H1 (cell line): ENCODE data around the gene FAM151A. TPM values are rescaled to one million over a fixed set of nuclear protein-coding genes. Genes with fewer than 3 reads are reported as not detected.
A peak's percentile ranks its signal among the peaks of the same experiment; 100 is the strongest.

ENCODE experiments used
- CTCF ChIA-PET: fragments of 300-600 bp; sonication (Branson Sonifier 250); formaldehyde crosslinking; loops from one replicate; lab custom pipeline; 2021; ENCODE audit not compliant: partially characterized antibody; lab: Charles Lee
- POLR2A ChIA-PET: fragments of 300-600 bp; sonication (Branson Sonifier 250); formaldehyde crosslinking; loops from one replicate; lab custom pipeline; 2021; ENCODE audit warnings: inconsistent platforms; ENCODE audit not compliant: partially characterized antibody; lab: Charles Lee
- DNase-seq, 2 experiments: peaks; one replicate each; pipeline versions ENCODE4 v3.0.0 to v3.0.0-alpha.2; 2010 to 2022; ENCODE audit warnings: low spot score in 2 of 2, low read depth in 1 of 2, mixed read lengths in 1 of 2
- FAIRE-seq: peaks from 2 replicates; lab custom pipeline; 2011; peaks lifted over from hg19 to GRCh38; lab: Jason Lieb, UNC
- H2AFZ ChIP-seq: 2 replicates; pipeline ENCODE4 v1.8.1; 2012; ENCODE audit warnings: low read length, inconsistent platforms
- H2AK5ac ChIP-seq: 2 replicates; pipeline ENCODE4 v1.6.1; 2013; ENCODE audit warnings: low read depth, low read length
- H2BK120ac ChIP-seq: replicated peaks from 2 replicates; pipeline ENCODE3; 2013; ENCODE audit warnings: low read depth, low read length, inconsistent platforms
- H2BK12ac ChIP-seq: 2 replicates; pipeline ENCODE4 v1.6.1; 2013; ENCODE audit warnings: low read depth, low read length
- H2BK15ac ChIP-seq: 2 replicates; pipeline ENCODE4 v1.6.1; 2013; ENCODE audit warnings: low read length
- H2BK20ac ChIP-seq: 2 replicates; pipeline ENCODE4 v1.6.1; 2013; ENCODE audit warnings: low read length
- H2BK5ac ChIP-seq: 2 replicates; pipeline ENCODE4 v1.6.1; 2013; ENCODE audit warnings: low read depth, low read length
- H3K14ac ChIP-seq: 2 replicates; pipeline ENCODE4 v1.6.1; 2013; ENCODE audit warnings: inconsistent platforms; ENCODE audit not compliant: insufficient read length
- H3K18ac ChIP-seq: 2 replicates; pipeline ENCODE4 v1.6.1; 2013; ENCODE audit warnings: low read length; ENCODE audit errors: extremely low read depth
- H3K23ac ChIP-seq: 2 replicates; pipeline ENCODE4 v1.6.1; 2013; ENCODE audit warnings: inconsistent platforms; ENCODE audit not compliant: insufficient read length
- H3K23me2 ChIP-seq: 2 replicates; pipeline ENCODE4 v1.6.1; 2013; ENCODE audit warnings: low read depth, low read length
- H3K27ac ChIP-seq: 2 replicates; pipeline ENCODE4 v1.6.1; 2011; ENCODE audit warnings: low read depth, low read length, inconsistent platforms
- H3K27me3 ChIP-seq, 4 experiments: replicated peaks in 1 of 4; 1 replicate in 1 of 4; 2 replicates in 3 of 4; pipeline versions ENCODE4 v1.6.1 to v1.8.1; 2011 to 2013; ENCODE audit warnings: low read length in 3 of 4, mild to moderate bottlenecking in 3 of 4, inconsistent platforms in 2 of 4, mixed read lengths in 2 of 4, moderate library complexity in 1 of 4; ENCODE audit not compliant: control insufficient read depth in 3 of 4, insufficient read depth in 3 of 4; ENCODE audit errors: extremely low read depth in 1 of 4
- H3K36me3 ChIP-seq, 4 experiments: 2 replicates each; pipeline versions ENCODE4 v1.6.1 to v1.8.1; 2011 to 2013; ENCODE audit warnings: mild to moderate bottlenecking in 4 of 4, low read length in 3 of 4, moderate library complexity in 2 of 4, control low read depth in 1 of 4, inconsistent platforms in 1 of 4; ENCODE audit not compliant: insufficient read depth in 4 of 4, control insufficient read depth in 2 of 4
- H3K4ac ChIP-seq: replicated peaks from 2 replicates; pipeline ENCODE3; 2013; ENCODE audit warnings: low read length, low read depth, mixed read lengths, inconsistent platforms; ENCODE audit not compliant: insufficient read length
- H3K4me1 ChIP-seq, 4 experiments: replicated peaks in 1 of 4; 1 replicate in 1 of 4; 2 replicates in 3 of 4; pipeline versions ENCODE4 v1.6.1 to v1.8.1; 2011 to 2013; ENCODE audit warnings: low read length in 3 of 4, inconsistent platforms in 2 of 4, mixed read lengths in 1 of 4; ENCODE audit not compliant: insufficient read depth in 4 of 4, control insufficient read depth in 3 of 4
- H3K4me2 ChIP-seq, 2 experiments: 2 replicates each; pipeline versions ENCODE4 v1.6.1 to v1.8.1; 2011 to 2013; ENCODE audit warnings: low read depth in 2 of 2, low read length in 2 of 2, control low read depth in 1 of 2, inconsistent platforms in 1 of 2, mild to moderate bottlenecking in 1 of 2; ENCODE audit not compliant: insufficient read depth in 1 of 2
- H3K4me3 ChIP-seq, 4 experiments: fragments of 200-600, 300-600 bp in 1 of 4; sonication (generic), shearing (Covaris generic), sonication (Bioruptor Twin) in 1 of 4; 2 replicates each; pipeline versions ENCODE4 v1.5.1 to v1.8.1; 2011 to 2016; ENCODE audit warnings: low read length in 4 of 4, low read depth in 3 of 4, control low read depth in 2 of 4, inconsistent platforms in 2 of 4, mild to moderate bottlenecking in 2 of 4, mixed read lengths in 1 of 4, moderate library complexity in 1 of 4; ENCODE audit not compliant: insufficient read depth in 2 of 4; ENCODE audit errors: extremely low read depth in 1 of 4
- H3K56ac ChIP-seq: replicated peaks from 2 replicates; pipeline ENCODE3; 2013; ENCODE audit warnings: low read depth, mild to moderate bottlenecking, mixed read lengths, low read length, inconsistent platforms; ENCODE audit not compliant: insufficient read length
- H3K79me1 ChIP-seq: 2 replicates; pipeline ENCODE4 v1.6.1; 2013; ENCODE audit warnings: low read depth, low read length, control low read depth
- H3K79me2 ChIP-seq, 2 experiments: 2 replicates each; pipeline versions ENCODE4 v1.6.1 to v1.8.1; 2012 to 2013; ENCODE audit warnings: low read length in 2 of 2, mild to moderate bottlenecking in 2 of 2, inconsistent platforms in 1 of 2; ENCODE audit not compliant: insufficient read depth in 2 of 2, control insufficient read depth in 1 of 2
- H3K9ac ChIP-seq, 4 experiments: replicated peaks in 1 of 4; 1 replicate in 1 of 4; 2 replicates in 3 of 4; pipeline versions ENCODE4 v1.6.1 to v1.8.1; 2011 to 2013; ENCODE audit warnings: low read depth in 3 of 4, low read length in 3 of 4, control low read depth in 2 of 4, mild to moderate bottlenecking in 2 of 4, moderate library complexity in 2 of 4, inconsistent platforms in 1 of 4; ENCODE audit errors: extremely low read depth in 1 of 4
- H3K9me3 ChIP-seq, 2 experiments: 2 replicates each; pipeline versions ENCODE4 v1.6.1 to v1.8.1; 2012 to 2013; ENCODE audit warnings: mild to moderate bottlenecking in 2 of 2, moderate library complexity in 2 of 2, control low read depth in 1 of 2, inconsistent platforms in 1 of 2, low read depth in 1 of 2, low read length in 1 of 2, mixed read lengths in 1 of 2; ENCODE audit not compliant: insufficient read depth in 2 of 2
- H4K20me1 ChIP-seq, 2 experiments: replicated peaks in 1 of 2; 2 replicates each; pipeline versions ENCODE3 to v1.8.1; 2011 to 2013; ENCODE audit warnings: inconsistent platforms in 2 of 2, low read length in 2 of 2, mild to moderate bottlenecking in 1 of 2; ENCODE audit not compliant: insufficient read depth in 2 of 2, control insufficient read depth in 1 of 2
- H4K5ac ChIP-seq: 2 replicates; pipeline ENCODE4 v1.6.1; 2013; ENCODE audit warnings: low read length, low read depth, mixed read lengths, inconsistent platforms; ENCODE audit not compliant: insufficient read length
- H4K8ac ChIP-seq: 2 replicates; pipeline ENCODE4 v1.8.0; 2013; ENCODE audit warnings: mild to moderate bottlenecking, moderate library complexity, low read length, inconsistent platforms; ENCODE audit not compliant: insufficient read depth; ENCODE audit errors: extremely low read depth
- H4K91ac ChIP-seq: replicated peaks from 2 replicates; pipeline ENCODE3; 2013; ENCODE audit warnings: low read length, mixed read lengths, inconsistent platforms; ENCODE audit not compliant: insufficient read length
- KDM1A ChIP-seq: fragments of 200-600, 300-600 bp; sonication (generic); IDR thresholded peaks from 2 replicates; pipeline ENCODE4 v1.7.1; 2016; ENCODE audit warnings: mild to moderate bottlenecking, low read length, borderline replicate concordance
- SAP30 ChIP-seq: fragments of 300-600 bp; sonication (generic); IDR thresholded peaks from 2 replicates; pipeline ENCODE4 v1.7.1; 2012; ENCODE audit warnings: low read length, moderate library complexity, mild to moderate bottlenecking, inconsistent platforms; ENCODE audit not compliant: insufficient read depth, insufficient replicate concordance
- SP2 ChIP-seq: IDR thresholded peaks from 2 replicates; pipeline ENCODE4 v1.6.1; 2012; ENCODE audit warnings: mild to moderate bottlenecking, low read length, inconsistent platforms
- TEAD4 ChIP-seq: IDR thresholded peaks from 2 replicates; pipeline ENCODE4 v1.6.1; 2012; ENCODE audit warnings: low read depth, low read length, inconsistent platforms, mixed read lengths
- WGBS, 2 experiments: shearing (Covaris generic) in 1 of 2; methylation state at CpG; one replicate each; pipeline versions ENCODE4 v1.1.6 to v1.1.7; 2013 to 2015; ENCODE audit warnings: low lambda C conversion rate in 2 of 2, mixed read lengths in 2 of 2, inconsistent platforms in 1 of 2, low coverage in 1 of 2, missing lambda C conversion rate in 1 of 2; ENCODE audit not compliant: insufficient replicate concordance in 2 of 2, insufficient coverage in 1 of 2, insufficient read length in 1 of 2; ENCODE audit errors: extremely low coverage in 1 of 2, missing lambda C conversion rate in 1 of 2; 5-methylcytosine and 5-hydroxymethylcytosine counted together
- polyA plus RNA-seq, 7 experiments: library from polyadenylated mRNA; depleted of rRNA in 3 of 7; stranded (reverse) in 5 of 7; unstranded in 2 of 7; fragments of >200 nt in 5 of 7; fragments of 200-250 nt in 2 of 7; gene quantifications; 1 replicate in 5 of 7; 2 replicates in 1 of 7; 4 replicates in 1 of 7; pipeline versions ENCODE4 v1.2.1 to v1.2.3, GENCODE V29; 2011 to 2013; ENCODE audit warnings: missing spikeins in 2 of 7, mixed read lengths in 2 of 7
- total RNA-seq: library from RNA; stranded (reverse); fragmentation: NEBNext Ultra II Directional; extraction: Animal tissue kit (Norgen Biotek cat#: 25700); gene quantifications from 2 replicates; pipeline ENCODE4 v1.2.1, GENCODE V29; 2021

The FAM151A gene
- total and polyA plus RNA-seq, 2 of the 8 experiments (the other 6 are each of a cell fraction or from before 2014, with no cell fraction given): not detected

- H3K4ac ChIP-seq: no peak overlapping the region
- no peaks in the 10 kb centered on the region for H3K23me2 ChIP-seq
- no peak overlapping the region for H2BK12ac ChIP-seq
- H2BK15ac ChIP-seq: no peak overlapping the region
- TF ChIP-seq SP2: no peak
- no peak for TF ChIP-seq SAP30
- TF ChIP-seq TEAD4: no peak
- no peak for TF ChIP-seq KDM1A
- H3K79me2 ChIP-seq: no peaks in the 10 kb centered on the region
- no peak for DNase-seq
- H2BK20ac ChIP-seq: no peak overlapping the region
- H3K4me2 ChIP-seq: no peak overlapping the region
- H2BK120ac ChIP-seq: no peak overlapping the region
- ChIA-PET CTCF (interaction anchor here (0.6 to 1.2 kb wide), 5 partner anchors 8 to 101 kb away, joined by 3 to 5 read pairs (median 4); partner anchors contain the start of gene ACOT11), POLR2A (interaction anchor here (0.9 to 3.0 kb wide), 5 partner anchors 8 to 56 kb away, joined by 3 to 11 read pairs (median 4); no protein-coding TSS in a partner anchor)
- H3K56ac ChIP-seq: no peak overlapping the region
- no peaks in the 10 kb centered on the region for H4K20me1 ChIP-seq
- no peaks in the 10 kb centered on the region for H3K36me3 ChIP-seq
- H3K14ac ChIP-seq: no peak overlapping the region
- peaks cover 11 to 23% (median 17%) of the 10 kb centered on the region in 4 experiments for H3K4me1 ChIP-seq
- H2AFZ ChIP-seq: no peak overlapping the region
- no peak overlapping the region for H3K9ac ChIP-seq
- no peak overlapping the region for H2BK5ac ChIP-seq
- no peak overlapping the region for H3K23ac ChIP-seq
- H3K79me1 ChIP-seq: no peaks in the 10 kb centered on the region
- H3K4me3 ChIP-seq: no peak overlapping the region
- no peak overlapping the region for H3K18ac ChIP-seq
- H3K9me3 ChIP-seq: peaks cover 0 to 5% of the 10 kb centered on the region in 2 experiments; a peak in 2 of 4 replicates
- no peak overlapping the region for H4K91ac ChIP-seq
- FAIRE-seq: no peak
- H4K8ac ChIP-seq: no peak overlapping the region
- WGBS, 2 experiments: 82% methylated on average over 4 of the region's 5 CpGs; no CpG with 5 or more reads in 1 of the 2 experiments
- no peak overlapping the region for H3K27ac ChIP-seq
- H2AK5ac ChIP-seq: 0 out of 2 replicates have a peak overlapping the region, but pooled peaks have one; percentile 6
- no peaks in the 10 kb centered on the region; a peak in 1 of 7 replicates for H3K27me3 ChIP-seq
- no peak overlapping the region for H4K5ac ChIP-seq
Measured at GRCh38 chr1:54566438-54567141, 56.7 kb downstream of the FAM151A start.
